GM12864 (cell line): ENCODE measurements around the gene PCDH9.

Experiments used
- DNase-seq: peaks from one replicate; pipeline ENCODE4 v3.0.0-alpha.2; 2011; ENCODE audit warnings: low read depth
- H3K4me3 ChIP-seq: 2 replicates; pipeline ENCODE4 v1.5.1; 2011; ENCODE audit warnings: mild to moderate bottlenecking, low read depth, low read length, control low read depth
- TF ChIP-seq, protein P1 (sequence below): IDR thresholded peaks from 2 replicates; pipeline ENCODE4 v1.5.1; 2011; ENCODE audit warnings: low read depth, mild to moderate bottlenecking, moderate library complexity, low read length, control low read depth, inconsistent platforms; ENCODE audit errors: missing control alignments

PCDH9 gene

GRCh38 chr13:66345518-66345810, 884.7 kb downstream of the PCDH9 start:
- H3K4me3 ChIP-seq: no peak overlapping the region
- DNase-seq: no peak
- TF ChIP-seq, protein P1, sequence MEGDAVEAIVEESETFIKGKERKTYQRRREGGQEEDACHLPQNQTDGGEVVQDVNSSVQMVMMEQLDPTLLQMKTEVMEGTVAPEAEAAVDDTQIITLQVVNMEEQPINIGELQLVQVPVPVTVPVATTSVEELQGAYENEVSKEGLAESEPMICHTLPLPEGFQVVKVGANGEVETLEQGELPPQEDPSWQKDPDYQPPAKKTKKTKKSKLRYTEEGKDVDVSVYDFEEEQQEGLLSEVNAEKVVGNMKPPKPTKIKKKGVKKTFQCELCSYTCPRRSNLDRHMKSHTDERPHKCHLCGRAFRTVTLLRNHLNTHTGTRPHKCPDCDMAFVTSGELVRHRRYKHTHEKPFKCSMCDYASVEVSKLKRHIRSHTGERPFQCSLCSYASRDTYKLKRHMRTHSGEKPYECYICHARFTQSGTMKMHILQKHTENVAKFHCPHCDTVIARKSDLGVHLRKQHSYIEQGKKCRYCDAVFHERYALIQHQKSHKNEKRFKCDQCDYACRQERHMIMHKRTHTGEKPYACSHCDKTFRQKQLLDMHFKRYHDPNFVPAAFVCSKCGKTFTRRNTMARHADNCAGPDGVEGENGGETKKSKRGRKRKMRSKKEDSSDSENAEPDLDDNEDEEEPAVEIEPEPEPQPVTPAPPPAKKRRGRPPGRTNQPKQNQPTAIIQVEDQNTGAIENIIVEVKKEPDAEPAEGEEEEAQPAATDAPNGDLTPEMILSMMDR: no peak

DNA sequence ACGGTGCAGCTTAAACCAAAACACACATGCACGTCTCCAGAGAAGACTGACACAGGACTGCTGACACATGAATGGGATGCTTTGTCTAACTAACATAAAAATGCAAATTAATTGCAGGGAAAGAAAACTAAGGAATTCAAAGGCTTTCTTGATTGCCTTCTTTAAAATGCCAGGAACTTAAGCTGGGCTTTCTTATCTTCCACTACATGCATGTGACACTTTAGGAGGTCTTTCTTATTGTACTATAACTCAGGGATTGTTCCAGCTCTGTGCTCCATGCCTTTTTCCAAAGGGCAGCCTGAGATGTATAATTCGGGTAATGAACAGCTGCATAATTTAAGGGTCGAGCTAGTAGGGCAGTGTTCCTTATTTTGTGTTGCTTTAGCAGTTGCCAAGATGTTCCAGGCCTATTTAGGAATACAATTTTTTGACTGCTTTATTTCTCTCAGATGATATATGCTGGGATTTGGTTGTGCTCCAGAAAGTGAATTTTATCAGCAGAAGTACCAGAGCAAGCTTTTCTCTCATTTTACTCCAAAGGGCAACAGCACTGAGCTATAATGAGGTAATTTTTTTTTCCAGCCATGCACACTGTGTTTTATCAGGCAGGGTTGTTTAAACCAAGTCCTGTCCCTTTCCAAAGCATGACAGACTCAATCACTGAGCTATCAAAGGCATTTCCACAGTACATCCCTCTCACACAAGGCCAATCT, 885.2 kb downstream of the PCDH9 start:
- TF ChIP-seq, protein P1: no peak
- DNase-seq: no peak
- no peak overlapping the region for H3K4me3 ChIP-seq

DNA sequence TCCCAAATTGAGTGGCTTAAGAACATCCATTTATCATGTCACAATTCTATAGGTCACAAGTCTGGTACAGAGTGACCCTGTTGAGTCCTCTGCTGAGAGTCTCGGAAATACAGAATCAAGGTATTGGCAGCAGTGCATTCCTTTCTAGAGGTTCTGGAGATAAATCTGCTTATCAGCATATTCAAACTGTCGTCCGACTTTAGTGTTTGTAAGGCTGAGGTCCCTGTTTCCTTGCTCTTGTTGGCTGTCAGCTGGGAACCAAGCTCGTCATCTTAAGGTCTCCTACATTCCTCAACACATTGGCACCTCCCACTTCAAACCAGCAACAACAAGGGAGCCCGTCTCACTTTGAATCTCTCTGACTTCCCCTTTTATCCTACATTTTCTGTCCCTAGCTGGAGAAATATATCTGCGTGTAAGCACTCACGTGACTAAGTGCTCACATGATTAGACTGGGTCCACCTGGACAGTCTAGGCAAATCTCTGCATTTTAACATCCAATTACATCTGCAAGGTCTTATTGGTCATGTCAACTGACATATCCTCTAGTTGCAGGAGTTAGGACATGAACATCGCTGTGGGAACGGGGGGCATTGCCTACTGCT, 886.8 kb downstream of the PCDH9 start:
- H3K4me3 ChIP-seq: no peak overlapping the region
- no peak for DNase-seq
- TF ChIP-seq, protein P1: no peak

GRCh38 chr13:66341635-66342377, 888.3 kb downstream of the PCDH9 start:
- no peak for DNase-seq
- TF ChIP-seq, protein P1: no peak
- no peak overlapping the region for H3K4me3 ChIP-seq

DNA sequence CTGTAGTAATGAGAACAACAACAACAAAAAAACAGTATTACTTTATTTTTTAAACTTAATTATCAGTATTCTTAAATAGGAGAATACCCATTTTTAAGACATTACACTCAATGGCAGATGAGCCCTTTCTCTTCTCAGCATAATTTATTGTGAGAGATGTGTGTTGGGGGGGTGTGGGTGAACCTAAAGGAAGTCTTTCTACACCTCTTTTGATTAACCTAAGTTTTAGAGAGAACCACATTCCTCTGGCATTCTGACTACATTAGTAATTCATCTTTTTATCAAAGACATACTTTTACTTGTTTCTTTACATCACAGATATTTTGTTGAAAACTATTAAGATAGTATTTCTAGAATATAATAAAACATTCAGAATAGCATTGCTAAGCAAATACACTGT, 890.9 kb downstream of the PCDH9 start:
- DNase-seq: no peak
- TF ChIP-seq, protein P1: no peak
- no peak overlapping the region for H3K4me3 ChIP-seq

DNA sequence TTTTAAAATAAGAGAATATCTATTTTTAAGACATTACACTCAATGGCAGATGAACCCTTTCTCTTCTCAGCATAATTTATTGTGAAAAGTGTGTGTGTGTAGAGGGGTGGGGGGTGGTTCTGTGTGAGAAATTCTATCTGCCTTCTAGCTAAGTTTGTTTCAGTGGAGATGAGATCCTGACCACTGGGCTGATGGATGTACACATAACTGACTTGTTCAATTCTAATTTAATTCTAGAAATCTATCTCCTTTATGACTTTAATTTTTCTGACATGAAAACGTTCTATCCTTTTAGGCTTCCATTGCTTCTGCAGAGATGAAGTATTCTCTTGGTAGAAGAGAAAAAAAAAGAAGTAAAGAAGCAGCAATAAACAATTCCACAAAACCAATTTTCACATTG, 891.6 kb downstream of the PCDH9 start:
- TF ChIP-seq, protein P1: no peak
- no peak for DNase-seq
- no peak overlapping the region for H3K4me3 ChIP-seq
